Large intestine (tissue), 3 donors: ENCODE results near the gene RBM3. TPM values are rescaled to one million over a fixed set of nuclear protein-coding genes. Genes with fewer than 3 reads are reported as not detected.
"Not testable (repeated sequence)": the region's sequence is repeated elsewhere in the genome, so short reads cannot be mapped to it uniquely, and the experiment has no call there.

Experiments used
- DNase-seq, 2 donors: peaks; one replicate each; pipeline versions ENCODE4 v3.0.0 to v3.0.0-alpha.2; 2013
- H3K27ac ChIP-seq: one replicate; pipeline ENCODE4 v1.5.1; 2013; ENCODE audit warnings: low read length
- H3K27me3 ChIP-seq: 2 replicates; pipeline ENCODE4 v1.6.1; 2013; ENCODE audit warnings: low read length; ENCODE audit not compliant: control insufficient read depth, insufficient read depth
- H3K36me3 ChIP-seq: 2 replicates; pipeline ENCODE4 v1.6.1; 2013; ENCODE audit warnings: low read length; ENCODE audit not compliant: control insufficient read depth, insufficient read depth
- H3K4me1 ChIP-seq: one replicate; pipeline ENCODE4 v1.6.1; 2013; ENCODE audit warnings: low read length; ENCODE audit not compliant: control insufficient read depth, insufficient read depth
- H3K4me3 ChIP-seq: one replicate; pipeline ENCODE4 v1.5.1; 2013; ENCODE audit warnings: low read length
- H3K9me3 ChIP-seq: one replicate; pipeline ENCODE4 v1.6.1; 2013; ENCODE audit warnings: mild to moderate bottlenecking, low read depth, low read length, moderate library complexity; ENCODE audit not compliant: control insufficient read depth
- WGBS: methylation state at CpG from one replicate; pipeline ENCODE4 v1.1.5; 2013; ENCODE audit warnings: low lambda C conversion rate; ENCODE audit not compliant: insufficient coverage; 5-methylcytosine and 5-hydroxymethylcytosine counted together
- polyA plus RNA-seq: library from polyadenylated mRNA; unstranded; fragments of 120-200 nt; gene quantifications from one replicate; pipeline ENCODE4 v1.2.1, GENCODE V29; 2013

Gene RBM3
- polyA plus RNA-seq, 1 donor, result 257 TPM

DNA sequence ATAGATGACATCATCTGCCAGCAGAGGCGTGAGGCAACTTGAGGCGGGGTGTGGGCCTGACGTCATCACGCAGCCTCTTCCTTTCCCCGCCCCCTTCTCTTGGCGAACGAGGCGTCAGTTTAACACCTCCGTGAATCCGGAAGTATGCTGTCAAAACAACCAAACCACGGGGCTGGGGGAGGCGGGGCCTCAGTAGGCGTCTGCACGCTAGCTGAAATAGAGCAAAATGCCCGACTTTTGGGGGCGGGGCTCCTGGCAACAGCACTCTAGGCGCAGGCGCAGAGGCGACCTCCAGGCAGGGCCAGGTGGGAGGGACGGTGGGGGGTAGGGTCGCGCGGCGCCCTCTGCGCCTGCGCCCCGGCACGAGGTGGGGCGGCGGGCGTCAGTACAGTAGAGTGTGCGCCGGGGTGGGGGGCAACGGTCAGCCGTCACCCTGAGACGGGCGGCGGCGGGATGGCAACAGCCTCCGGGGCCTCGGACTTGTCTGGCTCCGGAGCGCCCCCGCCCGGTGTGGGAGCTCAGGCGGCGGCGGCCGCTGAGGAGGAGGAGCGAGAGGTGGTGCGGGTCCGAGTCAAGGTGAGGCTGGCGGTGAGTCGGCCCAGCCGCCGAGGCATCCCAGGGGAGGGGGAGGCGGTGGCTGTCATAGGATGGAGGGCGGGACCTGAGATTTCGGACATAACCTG, 34.8 kb upstream of the RBM3 start, which contains the start of gene TBC1D25:
Gene TBC1D25, plus strand, starts transcription at position 370 of the 683 bp plus-strand sequence. Its CDS starts 84 bp downstream, at position 454.
- DNase-seq, result peak; percentile 98
- Histone ChIP-seq H3K36me3 (peaks cover under 1% of the 10 kb centered on the region), H3K27me3 (no peaks in the 10 kb centered on the region), H3K4me3 (peak within 1 kb of the TSS; percentile 74), H3K27ac (peak within 1 kb of the TSS; percentile 87), H3K9me3 (no peaks in the 10 kb centered on the region), H3K4me1 (peaks cover 8% of the 10 kb centered on the region)
- no CpG with 5 or more reads among the region's 59 CpGs for WGBS

DNA sequence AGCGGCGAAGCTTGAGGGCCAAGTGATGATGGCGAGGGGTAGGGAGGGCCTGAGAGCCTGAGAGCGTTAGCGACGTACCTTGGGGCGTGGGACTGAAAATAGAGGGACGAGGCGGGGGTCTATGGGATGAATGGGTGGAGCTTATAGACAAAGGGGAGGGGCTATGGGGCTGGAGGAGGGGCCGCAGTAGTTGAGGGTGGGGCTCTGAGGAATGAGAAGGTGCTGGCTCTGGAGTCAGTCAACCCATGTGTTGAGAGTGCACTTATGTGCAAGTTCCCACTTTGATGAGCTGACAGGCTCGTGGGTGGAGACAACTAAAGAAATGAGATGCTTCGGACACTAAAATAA, 34.3 kb upstream of the RBM3 start:
- Histone ChIP-seq H3K4me3 (peak overlapping the region; percentile 74), H3K9me3 (no peaks in the 10 kb centered on the region), H3K36me3 (peaks cover 5% of the 10 kb centered on the region), H3K4me1 (peaks cover 8% of the 10 kb centered on the region), H3K27ac (peak overlapping the region; percentile 87), H3K27me3 (no peaks in the 10 kb centered on the region)
- peak in 1 of 2 donors; percentile 37 for DNase-seq
- no CpG with 5 or more reads among the region's 12 CpGs for WGBS

DNA sequence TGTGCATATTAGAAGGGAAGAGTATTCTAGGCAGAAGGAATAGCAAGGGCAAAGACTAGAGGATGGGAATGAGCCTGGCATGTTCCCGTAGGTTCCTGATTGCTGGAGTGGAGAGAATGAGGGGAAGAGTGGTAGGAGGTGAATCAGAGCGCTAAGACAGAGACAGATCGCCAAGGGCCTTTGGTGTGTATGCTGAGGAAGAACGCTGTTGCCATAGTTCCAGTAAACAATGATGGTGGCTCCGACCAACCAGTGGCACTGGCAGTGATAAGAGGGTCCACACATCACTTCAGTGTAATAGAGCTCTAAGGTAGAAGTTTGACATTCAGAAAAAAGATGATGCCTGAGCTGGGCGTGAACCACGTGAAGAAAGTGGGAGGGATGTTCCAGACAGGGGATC, 33.8 kb upstream of the RBM3 start:
- Histone ChIP-seq H3K4me3 (peak overlapping the region; percentile 74), H3K4me1 (peaks cover 8% of the 10 kb centered on the region), H3K27me3 (no peaks in the 10 kb centered on the region), H3K27ac (peak overlapping the region; percentile 87), H3K9me3 (no peaks in the 10 kb centered on the region), H3K36me3 (peaks cover 7% of the 10 kb centered on the region)
- DNase-seq, result no peak
- no CpG with 5 or more reads among the region's 7 CpGs for WGBS

DNA sequence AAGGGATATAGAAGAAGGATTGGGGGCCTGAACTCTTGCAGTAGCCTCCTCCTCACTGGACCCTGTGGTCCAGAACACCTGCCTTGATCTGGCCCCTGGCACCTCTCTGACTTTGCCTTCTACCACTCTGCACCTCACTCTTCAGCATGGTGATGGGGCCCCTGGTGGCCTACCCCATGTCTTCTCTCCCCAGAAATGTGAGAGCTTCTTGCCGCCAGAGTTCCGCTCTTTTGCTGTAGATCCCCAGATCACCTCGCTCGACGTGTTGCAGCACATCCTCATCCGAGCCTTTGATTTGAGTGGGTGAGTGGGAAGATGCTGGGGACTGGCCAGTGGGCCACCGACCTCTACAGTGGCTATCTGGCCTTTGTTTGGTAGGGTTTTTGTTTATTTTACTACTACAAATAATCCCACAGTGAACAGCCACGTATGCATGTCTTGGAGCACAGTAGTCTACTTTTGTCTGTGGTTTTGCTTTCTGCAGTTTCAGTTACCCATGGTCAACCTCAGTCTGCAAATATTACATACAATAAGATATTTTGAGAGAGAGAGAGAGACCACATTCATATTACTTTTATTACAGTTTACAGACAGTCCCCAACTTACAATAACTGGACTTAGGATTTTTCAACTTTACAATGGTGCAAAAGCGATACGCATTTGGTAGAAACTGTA, 33.0 kb upstream of the RBM3 start:
- DNase-seq, result no peak
- H3K4me1 ChIP-seq, result peaks cover 8% of the 10 kb centered on the region
- H3K9me3 ChIP-seq, result no peaks in the 10 kb centered on the region
- H3K36me3 ChIP-seq, result peaks cover 10% of the 10 kb centered on the region
- no peak overlapping the region for H3K27ac ChIP-seq
- no peak overlapping the region for H3K4me3 ChIP-seq
- no peaks in the 10 kb centered on the region for H3K27me3 ChIP-seq
- WGBS, result 100% methylated on average over 2 of the region's 10 CpGs

DNA sequence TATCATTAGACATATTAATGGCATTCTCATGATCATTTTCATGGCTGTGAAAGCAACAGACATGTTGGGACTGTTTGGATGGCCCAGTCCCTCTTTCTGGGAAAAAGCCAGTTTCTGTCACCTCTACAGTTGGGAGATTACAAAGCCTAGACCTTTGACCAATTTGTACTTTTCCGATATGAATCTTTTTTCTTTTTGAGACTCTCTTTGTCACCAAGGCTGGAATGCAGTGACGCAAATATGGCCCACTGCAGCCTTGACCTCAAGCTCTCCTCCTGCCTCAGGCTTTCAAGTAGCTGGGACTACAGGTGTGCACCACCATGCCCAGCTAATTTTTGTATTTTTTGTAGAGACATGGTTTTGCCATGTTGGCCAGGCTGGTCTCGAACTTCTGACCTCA, 25.4 kb upstream of the RBM3 start:
- Histone ChIP-seq H3K9me3 (no peaks in the 10 kb centered on the region), H3K4me3 (no peak overlapping the region), H3K27me3 (no peaks in the 10 kb centered on the region), H3K27ac (no peak overlapping the region), H3K36me3 (peaks cover 18% of the 10 kb centered on the region), H3K4me1 (no peaks in the 10 kb centered on the region)
- 100% methylated on average over 1 of the region's 3 CpGs for WGBS
- DNase-seq, result no peak

DNA sequence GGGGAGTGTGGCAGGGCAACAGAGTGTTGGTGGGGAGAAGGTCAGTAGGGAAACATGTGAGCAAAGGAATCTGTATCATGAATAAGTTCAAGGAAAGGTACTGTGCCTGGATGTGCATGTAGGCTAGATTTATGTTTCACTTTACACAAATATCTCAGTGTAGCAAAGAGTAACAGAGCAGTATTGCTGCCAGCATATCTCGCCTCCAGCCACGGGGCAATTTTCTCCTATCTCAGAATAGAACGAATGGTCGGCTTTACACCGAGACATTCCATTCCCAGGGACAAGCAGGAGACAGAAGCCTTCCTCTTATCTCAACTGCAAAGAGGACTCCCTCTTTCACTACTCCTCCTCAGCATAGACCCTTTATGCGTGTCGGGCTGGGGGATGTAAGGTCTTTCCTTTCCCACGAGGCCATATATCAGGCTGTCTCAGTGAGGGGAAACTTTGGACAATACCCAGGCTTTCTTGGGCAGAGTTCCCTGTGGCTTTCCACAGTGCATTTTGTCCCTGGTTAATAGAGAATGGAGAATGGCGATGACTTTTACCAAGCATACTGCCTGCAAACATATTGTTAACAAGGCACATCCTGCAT, 18.5 kb upstream of the RBM3 start:
- WGBS, result no CpG with 5 or more reads among the region's 9 CpGs
- not testable (repeated sequence) for H3K27me3 ChIP-seq, DNase-seq, H3K4me3 ChIP-seq, H3K27ac ChIP-seq, H3K4me1 ChIP-seq, H3K9me3 ChIP-seq
- peaks cover 27% of the 10 kb centered on the region for H3K36me3 ChIP-seq

DNA sequence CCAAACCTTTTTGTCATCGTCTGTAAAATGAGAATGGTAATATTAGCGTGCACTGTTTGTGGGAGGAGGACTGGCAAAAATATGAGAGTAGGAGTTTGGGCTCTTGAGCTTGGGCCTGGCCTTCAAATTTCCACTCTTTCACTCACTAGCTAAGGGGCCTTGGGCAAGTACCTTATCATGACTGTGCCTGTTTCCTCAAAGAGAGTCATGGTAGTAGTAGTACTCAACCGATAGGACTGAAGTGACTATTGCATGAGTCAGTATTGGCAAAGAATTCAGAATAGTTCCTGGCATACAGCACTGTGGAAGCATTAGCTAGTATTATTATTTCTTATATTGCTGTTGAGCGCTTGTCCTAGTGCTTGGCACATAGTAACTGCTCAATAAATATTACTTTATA, 16.0 kb upstream of the RBM3 start:
- WGBS, result no CpG with 5 or more reads among the region's 4 CpGs
- Histone ChIP-seq H3K36me3 (peaks cover 30% of the 10 kb centered on the region), H3K27me3 (no peaks in the 10 kb centered on the region), H3K9me3 (no peaks in the 10 kb centered on the region), H3K4me1 (no peaks in the 10 kb centered on the region), H3K27ac (no peak overlapping the region), H3K4me3 (no peak overlapping the region)
- DNase-seq, result no peak

DNA sequence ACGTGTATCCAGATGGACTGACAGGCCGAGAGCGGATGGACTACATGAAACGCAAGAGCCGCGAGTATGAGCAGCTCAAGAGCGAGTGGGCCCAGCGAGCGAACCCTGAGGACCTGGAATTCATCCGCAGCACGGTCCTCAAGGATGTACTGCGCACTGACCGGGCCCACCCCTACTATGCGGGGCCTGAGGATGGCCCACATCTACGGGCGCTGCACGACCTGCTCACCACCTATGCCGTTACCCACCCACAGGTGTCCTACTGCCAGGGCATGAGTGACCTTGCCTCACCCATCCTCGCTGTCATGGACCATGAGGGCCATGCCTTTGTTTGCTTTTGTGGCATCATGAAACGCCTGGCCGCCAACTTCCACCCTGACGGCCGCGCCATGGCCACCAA, 14.6 kb upstream of the RBM3 start:
- WGBS, result no CpG with 5 or more reads among the region's 24 CpGs
- Histone ChIP-seq H3K4me1 (no peaks in the 10 kb centered on the region), H3K4me3 (no peak overlapping the region), H3K36me3 (peaks cover 30% of the 10 kb centered on the region), H3K27me3 (no peaks in the 10 kb centered on the region), H3K27ac (no peak overlapping the region), H3K9me3 (no peaks in the 10 kb centered on the region)
- DNase-seq, result no peak

DNA sequence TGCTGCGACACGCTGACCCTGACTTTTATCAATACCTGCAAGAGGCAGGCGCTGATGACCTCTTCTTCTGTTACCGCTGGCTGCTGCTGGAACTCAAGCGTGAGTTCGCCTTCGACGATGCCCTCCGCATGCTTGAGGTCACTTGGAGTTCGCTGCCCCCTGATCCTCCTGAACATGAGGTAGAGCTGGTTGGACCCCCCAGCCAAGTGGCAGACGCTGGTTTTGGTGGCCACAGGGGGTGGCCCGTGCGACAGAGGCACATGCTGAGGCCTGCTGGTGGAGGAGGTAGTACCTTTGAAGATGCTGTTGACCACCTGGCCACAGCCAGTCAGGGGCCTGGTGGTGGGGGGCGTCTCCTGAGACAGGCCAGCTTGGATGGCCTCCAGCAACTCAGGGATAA, 14.2 kb upstream of the RBM3 start:
- DNase-seq, result no peak
- H3K27ac ChIP-seq, result no peak overlapping the region
- H3K27me3 ChIP-seq, result no peaks in the 10 kb centered on the region
- WGBS, result no CpG with 5 or more reads among the region's 14 CpGs
- H3K36me3 ChIP-seq, result peaks cover 27% of the 10 kb centered on the region
- H3K9me3 ChIP-seq, result no peaks in the 10 kb centered on the region
- H3K4me3 ChIP-seq, result no peak overlapping the region
- no peaks in the 10 kb centered on the region for H3K4me1 ChIP-seq

DNA sequence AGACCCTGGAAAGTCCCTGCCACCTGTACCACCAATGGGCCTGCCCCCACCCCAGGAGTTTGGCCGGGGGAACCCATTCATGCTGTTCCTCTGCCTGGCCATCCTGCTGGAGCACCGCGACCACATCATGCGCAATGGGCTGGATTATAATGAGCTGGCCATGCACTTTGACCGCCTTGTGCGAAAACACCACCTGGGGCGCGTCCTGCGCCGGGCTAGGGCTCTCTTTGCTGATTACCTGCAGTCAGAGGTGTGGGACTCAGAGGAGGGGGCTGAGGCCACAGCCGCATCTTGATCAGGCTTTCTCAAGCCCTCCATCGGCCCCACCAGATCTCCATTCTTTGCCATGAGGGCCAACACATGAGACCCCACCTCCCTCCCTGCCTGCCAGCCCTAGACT, 13.6 kb upstream of the RBM3 start:
- Histone ChIP-seq H3K9me3 (no peaks in the 10 kb centered on the region), H3K27me3 (no peaks in the 10 kb centered on the region), H3K27ac (no peak overlapping the region), H3K36me3 (peaks cover 25% of the 10 kb centered on the region), H3K4me3 (no peak overlapping the region), H3K4me1 (no peaks in the 10 kb centered on the region)
- DNase-seq, result no peak
- no CpG with 5 or more reads among the region's 12 CpGs for WGBS
